HepG2 (cell line): ENCODE results near the gene NDUFB10. TPM values are rescaled to one million over a fixed set of nuclear protein-coding genes. Genes with fewer than 3 reads are reported as not detected.

ENCODE experiments used
- ATF7-NPFF ChIP-seq: sonication (generic); formaldehyde crosslinking; IDR thresholded peaks from 2 replicates; pipeline ENCODE4 v1.8.1; 2023; ENCODE audit warnings: mild to moderate bottlenecking, low read depth, missing genetic modification reagents, moderate library complexity
- BCLAF1 ChIP-seq: fragments of 450-650 bp; IDR thresholded peaks from 2 replicates; pipeline ENCODE4 v1.6.1; 2017; ENCODE audit warnings: mild to moderate bottlenecking
- FOXP4 ChIP-seq: sonication (generic); formaldehyde crosslinking; IDR thresholded peaks from 2 replicates; pipeline ENCODE4 v1.4.0; 2020; ENCODE audit warnings: missing genetic modification reagents
- HDAC6 ChIP-seq: fragments of 200-600 bp; sonication (generic); IDR thresholded peaks from 2 replicates; pipeline ENCODE4 v1.7.0; 2017; ENCODE audit warnings: mild to moderate bottlenecking, antibody characterized with exemption, low read length, low read depth
- HNRNPLL ChIP-seq: fragments of 200-400 bp; formaldehyde crosslinking; IDR thresholded peaks from 2 replicates; pipeline ENCODE4 v1.6.1; 2017; ENCODE audit warnings: mild to moderate bottlenecking, low read depth, low read length; ENCODE audit not compliant: poor library complexity, severe bottlenecking
- MAX ChIP-seq: IDR thresholded peaks from 2 replicates; pipeline ENCODE4 v1.6.1; 2012; ENCODE audit warnings: inconsistent platforms
- NFRKB ChIP-seq: fragments of 450-650 bp; IDR thresholded peaks from 2 replicates; pipeline ENCODE4 v1.6.1; 2017
- POLR2G ChIP-seq: fragments of 200-400 bp; formaldehyde crosslinking; IDR thresholded peaks from 2 replicates; pipeline ENCODE4 v1.6.1; 2018; ENCODE audit warnings: mild to moderate bottlenecking, low read depth, low read length, moderate library complexity
- RORA ChIP-seq: sonication (generic); formaldehyde crosslinking; IDR thresholded peaks from 2 replicates; pipeline ENCODE4 v1.5.0; 2020; ENCODE audit warnings: mild to moderate bottlenecking, missing genetic modification reagents, moderate library complexity
- SCMH1 ChIP-seq: sonication (generic); formaldehyde crosslinking; IDR thresholded peaks from 2 replicates; pipeline ENCODE4 v1.9.0; 2021; ENCODE audit warnings: missing genetic modification reagents, mild to moderate bottlenecking, borderline replicate concordance
- SNAPC5 ChIP-seq: sonication (generic); formaldehyde crosslinking; IDR thresholded peaks from 2 replicates; pipeline ENCODE4 v1.8.1; 2023; ENCODE audit warnings: mild to moderate bottlenecking, missing genetic modification reagents, borderline replicate concordance
- SOX6 ChIP-seq, 2 experiments: fragments of 450-650 bp in 1 of 2; sonication (generic) in 1 of 2; formaldehyde crosslinking in 1 of 2; IDR thresholded peaks; 2 replicates each; pipeline versions ENCODE4 v1.4.0 to v1.6.1; 2017 to 2020; ENCODE audit warnings: antibody characterized with exemption in 1 of 2, mild to moderate bottlenecking in 1 of 2, missing genetic modification reagents in 1 of 2
- THAP11 ChIP-seq: IDR thresholded peaks from 2 replicates; pipeline ENCODE4 v1.6.1; 2016; ENCODE audit warnings: missing biosample characterization, missing genetic modification reagents
- ZFP41 ChIP-seq: sonication (generic); formaldehyde crosslinking; IDR thresholded peaks from 2 replicates; pipeline ENCODE4 v1.4.0; 2020; ENCODE audit warnings: mild to moderate bottlenecking, missing genetic modification reagents, borderline replicate concordance
- ZNF121 ChIP-seq: sonication (generic); formaldehyde crosslinking; IDR thresholded peaks from 2 replicates; pipeline ENCODE4 v1.5.0; 2020; ENCODE audit warnings: mild to moderate bottlenecking, missing genetic modification reagents
- ZNF234 ChIP-seq: sonication (generic); formaldehyde crosslinking; conservative IDR thresholded peaks from 2 replicates; pipeline ENCODE4 v1.5.1; 2020; ENCODE audit warnings: mild to moderate bottlenecking, missing genetic modification reagents
- ZNF280B ChIP-seq: sonication (generic); formaldehyde crosslinking; IDR thresholded peaks from 2 replicates; pipeline ENCODE4 v1.5.0; 2020; ENCODE audit warnings: missing genetic modification reagents, mild to moderate bottlenecking, borderline replicate concordance
- ZNF451 ChIP-seq: sonication (generic); formaldehyde crosslinking; IDR thresholded peaks from 2 replicates; pipeline ENCODE4 v1.5.0; 2020; ENCODE audit warnings: mild to moderate bottlenecking, missing genetic modification reagents
- ZNF501 ChIP-seq: sonication (generic); formaldehyde crosslinking; IDR thresholded peaks from 2 replicates; pipeline ENCODE4 v1.5.1; 2020; ENCODE audit warnings: mild to moderate bottlenecking, moderate library complexity, missing genetic modification reagents
- ZNF672 ChIP-seq: sonication (generic); formaldehyde crosslinking; IDR thresholded peaks from 2 replicates; pipeline ENCODE4 v1.8.1; 2022; ENCODE audit warnings: missing genetic modification reagents
- polyA plus RNA-seq, 8 experiments: library from polyadenylated mRNA; depleted of rRNA in 3 of 8; stranded (reverse) in 7 of 8; unstranded in 1 of 8; fragments of >200 nt; fragmentation: Illumina TruSeq in 4 of 8; extraction: Trizol in 4 of 8; gene quantifications; 2 replicates each; pipeline versions ENCODE4 v1.2.1 to v1.2.3, GENCODE V29; 2011 to 2016; ENCODE audit warnings: low read depth in 4 of 8, missing spikeins in 1 of 8, mixed read lengths in 1 of 8; ENCODE audit not compliant: insufficient read depth in 1 of 8
- total RNA-seq, 5 experiments: library from RNA; depleted of rRNA; stranded (reverse); fragments of >200 nt; fragmentation: Illumina TruSeq; extraction: Trizol; gene quantifications; 2 replicates each; pipeline ENCODE4 v1.2.3, GENCODE V29; 2016; ENCODE audit warnings: low read depth in 1 of 5

NDUFB10 gene
- total and polyA plus RNA-seq, 2 of the 13 experiments (the other 11 are each of a cell fraction or from before 2014, with no cell fraction given), result 68.6 to 157 TPM

- TF ChIP-seq NFRKB (no peak), THAP11 (peak; percentile 92), ZNF121 (CRISPR knock-in tag) (0 out of 2 replicates have a peak, but pooled peaks have one; percentile 14), RORA (CRISPR knock-in tag) (0 out of 2 replicates have a peak, but pooled peaks have one; percentile 58), ZNF280B (peak; percentile 61; the same call in 1 of the 2 replicates), HNRNPLL (peak; percentile 61), SCMH1 (CRISPR knock-in tag) (no peak), HDAC6 (no peak), ZNF672 (no peak), MAX (peak; percentile 92), ZNF501 (CRISPR knock-in tag) (no peak), ZFP41 (CRISPR knock-in tag) (no peak), POLR2G (peak; percentile 100), BCLAF1 (no peak), FOXP4 (peak; percentile 36; the same call in 1 of the 2 replicates), ATF7-NPFF (peak; percentile 84), ZNF234 (0 out of 2 replicates have a peak, but pooled peaks have one; percentile 37), SNAPC5 (CRISPR knock-in tag) (0 out of 2 replicates have a peak, but pooled peaks have one; percentile 13), SOX6 (IDR thresholded peaks at IDR 0.05) (no peak), SOX6 (CRISPR knock-in tag; IDR thresholded peaks at IDR 0.05) (peak; percentile 17; the same call in 1 of the 2 replicates), ZNF451 (CRISPR knock-in tag) (peak; percentile 59; the same call in 1 of the 2 replicates)
Measured at GRCh38 chr16:1964506-1965395, 5.4 kb downstream of the NDUFB10 start, which contains the start of gene RPS2 (continued).
